PFSK-1 (cell line): ENCODE results near the gene RNF126.

Experiments
- SIN3A ChIP-seq: IDR thresholded peaks from 2 replicates; pipeline ENCODE4 v1.6.1; 2012; ENCODE audit warnings: mild to moderate bottlenecking, low read length, moderate library complexity, borderline replicate concordance; ENCODE audit not compliant: insufficient read depth
- TAF1 ChIP-seq: IDR thresholded peaks from 2 replicates; pipeline ENCODE4 v1.6.1; 2012; ENCODE audit warnings: low read length, control low read depth, borderline replicate concordance; ENCODE audit not compliant: insufficient read depth

DNA sequence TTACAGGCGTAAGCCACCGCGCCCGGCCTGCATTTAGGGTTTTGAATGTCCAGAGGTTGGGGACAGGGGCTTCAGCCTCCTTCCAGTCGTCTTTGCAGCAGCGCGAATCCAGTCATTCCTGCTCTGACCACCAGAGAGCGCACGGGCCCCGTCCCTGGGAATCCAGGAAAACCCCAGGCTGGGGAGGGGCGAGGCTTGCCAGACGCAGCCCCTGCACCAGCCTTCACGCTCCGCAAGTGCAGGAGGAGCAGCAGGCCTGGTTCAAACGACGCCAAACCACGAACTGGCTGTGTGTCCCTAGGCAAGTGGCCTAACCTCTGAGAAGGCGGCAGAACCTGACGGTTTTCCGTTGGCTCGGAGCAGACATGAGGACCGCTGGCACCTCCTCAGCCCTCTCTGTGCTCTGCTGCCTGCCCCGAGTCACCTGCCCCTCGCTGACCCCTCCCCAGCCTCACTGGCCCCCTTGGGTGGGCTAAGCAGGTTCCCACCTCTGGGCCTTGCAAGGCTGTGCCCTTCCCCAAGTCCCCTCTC lies 2.0 kb upstream of the RNF126 start:
- no peak for TF ChIP-seq TAF1
- TF ChIP-seq SIN3A, result no peak
